VCaP (cell line): ENCODE measurements around the gene TWIST2.

ENCODE experiments used
- H3K27ac ChIP-seq: fragments of 450-650 bp; 2 replicates; pipeline ENCODE4 v1.5.1; 2017
- TF ChIP-seq, protein P1 (sequence below): fragments of 450-650 bp; conservative IDR thresholded peaks from 2 replicates; pipeline ENCODE4 v1.5.1; 2017; ENCODE audit warnings: mild to moderate bottlenecking, moderate library complexity

The TWIST2 gene

GRCh38 chr2:238899386-238899785, 51.5 kb downstream of the TWIST2 start:
- TF ChIP-seq, protein P1, sequence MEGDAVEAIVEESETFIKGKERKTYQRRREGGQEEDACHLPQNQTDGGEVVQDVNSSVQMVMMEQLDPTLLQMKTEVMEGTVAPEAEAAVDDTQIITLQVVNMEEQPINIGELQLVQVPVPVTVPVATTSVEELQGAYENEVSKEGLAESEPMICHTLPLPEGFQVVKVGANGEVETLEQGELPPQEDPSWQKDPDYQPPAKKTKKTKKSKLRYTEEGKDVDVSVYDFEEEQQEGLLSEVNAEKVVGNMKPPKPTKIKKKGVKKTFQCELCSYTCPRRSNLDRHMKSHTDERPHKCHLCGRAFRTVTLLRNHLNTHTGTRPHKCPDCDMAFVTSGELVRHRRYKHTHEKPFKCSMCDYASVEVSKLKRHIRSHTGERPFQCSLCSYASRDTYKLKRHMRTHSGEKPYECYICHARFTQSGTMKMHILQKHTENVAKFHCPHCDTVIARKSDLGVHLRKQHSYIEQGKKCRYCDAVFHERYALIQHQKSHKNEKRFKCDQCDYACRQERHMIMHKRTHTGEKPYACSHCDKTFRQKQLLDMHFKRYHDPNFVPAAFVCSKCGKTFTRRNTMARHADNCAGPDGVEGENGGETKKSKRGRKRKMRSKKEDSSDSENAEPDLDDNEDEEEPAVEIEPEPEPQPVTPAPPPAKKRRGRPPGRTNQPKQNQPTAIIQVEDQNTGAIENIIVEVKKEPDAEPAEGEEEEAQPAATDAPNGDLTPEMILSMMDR = no peak

GRCh38 chr2:238900511-238900910, 52.6 kb downstream of the TWIST2 start:
- H3K27ac ChIP-seq = peak overlapping the region; percentile 73
- TF ChIP-seq, protein P1 = no peak

More at GRCh38 chr2:238899386-238899785, 51.5 kb downstream of the TWIST2 start:
- H3K27ac ChIP-seq = no peak overlapping the region

DNA sequence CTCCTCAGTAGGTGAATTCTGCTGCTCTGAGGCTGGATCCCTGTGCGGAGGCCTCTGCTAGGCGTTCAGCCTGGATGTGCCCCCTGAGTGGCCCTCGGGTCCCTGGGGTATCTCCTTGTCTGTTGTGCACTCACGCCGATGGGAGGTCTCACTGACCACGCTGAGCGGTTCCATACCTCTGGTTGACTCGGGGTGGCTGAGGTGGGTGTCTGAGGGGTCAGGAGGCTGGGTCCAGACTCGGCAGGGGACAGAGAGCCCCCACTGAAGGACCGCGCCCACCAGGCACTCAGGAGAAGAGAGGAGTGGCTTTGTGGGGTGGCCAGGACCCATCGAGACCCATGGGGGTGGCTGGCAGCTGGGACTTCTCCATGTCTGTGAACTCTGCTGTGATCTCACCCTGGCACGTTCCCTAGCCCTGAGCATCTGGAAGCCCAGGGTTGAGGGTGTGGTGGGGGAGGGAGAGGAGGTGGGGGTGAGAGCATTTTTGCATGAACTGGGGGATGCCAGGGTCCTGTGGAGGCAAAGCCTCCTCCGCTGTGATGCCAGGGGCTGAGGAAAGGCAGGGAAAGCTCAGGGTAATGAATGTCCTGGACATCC, 53.7 kb downstream of the TWIST2 start:
- TF ChIP-seq, protein P1 = no peak

GRCh38 chr2:238902285-238902684, 54.4 kb downstream of the TWIST2 start:
- H3K27ac ChIP-seq = peak overlapping the region; percentile 73; the same call in 1 of the 2 replicates

More for the DNA sequence above, 53.7 kb downstream of the TWIST2 start:
- H3K27ac ChIP-seq = peak overlapping the region; percentile 73

GRCh38 chr2:238903141-238903540, 55.3 kb downstream of the TWIST2 start:
- TF ChIP-seq, protein P1 = no peak
- no peak overlapping the region for H3K27ac ChIP-seq

More at GRCh38 chr2:238902285-238902684, 54.4 kb downstream of the TWIST2 start:
- TF ChIP-seq, protein P1 = no peak

DNA sequence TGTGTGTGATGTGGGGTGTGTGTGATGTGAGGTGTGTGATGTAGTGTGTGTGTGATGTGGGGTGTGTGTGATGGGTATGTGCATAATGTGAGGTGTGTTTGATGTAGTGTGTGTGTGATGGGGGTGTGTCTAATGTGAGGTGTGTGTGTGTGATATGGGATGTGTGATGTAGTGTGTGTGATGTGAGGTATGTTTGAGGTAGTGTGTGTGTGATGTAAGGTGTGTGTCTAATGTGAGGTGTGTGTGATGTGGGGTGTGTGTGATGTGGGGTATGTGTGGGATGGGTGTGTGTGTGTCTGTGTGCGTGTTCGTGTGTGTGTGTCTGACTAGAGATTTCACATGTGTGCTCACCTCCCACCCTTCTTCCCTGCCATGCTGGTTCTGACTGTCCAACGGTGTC, 56.3 kb downstream of the TWIST2 start:
- TF ChIP-seq, protein P1 = no peak
- H3K27ac ChIP-seq = no peak overlapping the region

DNA sequence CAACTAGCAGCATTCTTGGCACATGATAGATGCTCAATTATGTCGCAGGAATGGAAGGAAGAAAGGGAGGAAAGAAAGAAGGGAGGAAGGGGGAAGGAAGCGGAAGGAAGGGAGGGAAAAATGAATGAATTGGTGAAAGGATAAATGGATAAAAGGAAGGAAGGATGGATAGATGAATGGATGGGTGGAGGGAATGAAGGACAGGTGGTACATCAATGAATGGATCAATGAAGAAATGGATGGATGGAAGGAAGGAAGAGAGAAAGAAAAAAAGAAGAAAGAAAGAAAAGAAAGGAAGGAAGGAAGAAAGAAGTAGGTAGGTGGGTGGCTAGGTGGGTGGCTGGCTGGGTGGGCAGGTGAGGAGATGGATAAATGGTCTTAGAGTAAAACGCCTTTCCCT, 56.8 kb downstream of the TWIST2 start:
- no peak overlapping the region for H3K27ac ChIP-seq
- TF ChIP-seq, protein P1 = no peak
